ENCODE data around the gene EBLN1.

DNA sequence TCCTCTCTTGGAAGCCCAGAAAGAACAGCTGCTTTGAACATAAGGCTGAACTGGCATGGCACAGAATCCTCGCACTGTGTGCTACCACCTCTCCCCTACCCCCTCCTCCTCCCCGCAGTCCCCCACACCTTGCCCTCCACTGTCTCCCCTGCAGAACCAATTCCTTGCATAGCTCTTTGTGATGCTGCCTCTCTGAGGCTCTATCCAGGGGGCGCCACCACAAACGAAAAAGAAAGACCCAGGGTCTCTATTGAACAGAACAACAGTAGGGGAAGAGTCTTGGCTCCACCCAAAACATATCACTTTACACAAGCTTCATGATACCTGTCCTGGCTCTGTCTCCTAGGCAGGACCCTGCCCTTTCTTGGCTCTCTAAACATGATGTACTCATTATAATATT is 26.2 kb upstream of the EBLN1 start:
- TF ChIP-seq, protein P1, sequence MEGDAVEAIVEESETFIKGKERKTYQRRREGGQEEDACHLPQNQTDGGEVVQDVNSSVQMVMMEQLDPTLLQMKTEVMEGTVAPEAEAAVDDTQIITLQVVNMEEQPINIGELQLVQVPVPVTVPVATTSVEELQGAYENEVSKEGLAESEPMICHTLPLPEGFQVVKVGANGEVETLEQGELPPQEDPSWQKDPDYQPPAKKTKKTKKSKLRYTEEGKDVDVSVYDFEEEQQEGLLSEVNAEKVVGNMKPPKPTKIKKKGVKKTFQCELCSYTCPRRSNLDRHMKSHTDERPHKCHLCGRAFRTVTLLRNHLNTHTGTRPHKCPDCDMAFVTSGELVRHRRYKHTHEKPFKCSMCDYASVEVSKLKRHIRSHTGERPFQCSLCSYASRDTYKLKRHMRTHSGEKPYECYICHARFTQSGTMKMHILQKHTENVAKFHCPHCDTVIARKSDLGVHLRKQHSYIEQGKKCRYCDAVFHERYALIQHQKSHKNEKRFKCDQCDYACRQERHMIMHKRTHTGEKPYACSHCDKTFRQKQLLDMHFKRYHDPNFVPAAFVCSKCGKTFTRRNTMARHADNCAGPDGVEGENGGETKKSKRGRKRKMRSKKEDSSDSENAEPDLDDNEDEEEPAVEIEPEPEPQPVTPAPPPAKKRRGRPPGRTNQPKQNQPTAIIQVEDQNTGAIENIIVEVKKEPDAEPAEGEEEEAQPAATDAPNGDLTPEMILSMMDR (IDR thresholded peaks at IDR 0.05): no peak
- TF ChIP-seq EP300 (IDR thresholded peaks at IDR 0.05): no peak

Data from esophagus muscularis mucosa (tissue), 3 donors.